GM12878 (cell line): Measurements from ENCODE around the gene TM7SF2. TPM values are rescaled to one million over a fixed set of nuclear protein-coding genes. Genes with fewer than 3 reads are reported as not detected.

ENCODE experiments used
- ATAC-seq: fragments of 200-7000 bp; cut with Tn5 transposase; 3 replicates; pipeline ENCODE4 v1.9.1; 2020; ENCODE audit warnings: mild to moderate bottlenecking, moderate library complexity
- BruUV-seq: library from RNA; stranded (reverse); fragments of 400-500 nt; replicated peaks from 2 replicates; lab custom pipeline; 2021; lab: Mats Ljungman, UMichigan
- CTCF ChIA-PET: fragments of 300-600 bp; sonication (Branson Sonifier 250); formaldehyde crosslinking; extraction: SDS; loops from one replicate; lab custom pipeline; 2021; ENCODE audit warnings: inconsistent platforms; lab: Yijun Ruan, JAX
- POLR2A ChIA-PET: fragments of 350-600 bp; formaldehyde crosslinking; extraction: SDS; loops from one replicate; lab custom pipeline; 2021; ENCODE audit warnings: inconsistent platforms; lab: Charles Lee
- RAD21 ChIA-PET: fragments of 300-600 bp; sonication (Branson Sonifier 250); formaldehyde crosslinking; loops from one replicate; lab custom pipeline; 2023; ENCODE audit warnings: antibody characterized with exemption; ENCODE audit not compliant: unreplicated experiment; lab: Charles Lee
- SMC1A ChIA-PET: fragments of 300-600 bp; sonication (Branson Sonifier 250); formaldehyde crosslinking; loops from one replicate; lab custom pipeline; 2023; ENCODE audit not compliant: unreplicated experiment, uncharacterized antibody; lab: Charles Lee
- DNase-seq: peaks from one replicate; pipeline ENCODE4 v3.0.0-alpha.2; 2011; ENCODE audit warnings: low read depth, low spot score
- FAIRE-seq: peaks from 3 replicates; lab custom pipeline; 2011; peaks lifted over from hg19 to GRCh38; lab: Jason Lieb, UNC
- H2AFZ ChIP-seq: 2 replicates; pipeline ENCODE4 v1.6.0; 2011; ENCODE audit warnings: low read depth, low read length, control low read depth; ENCODE audit not compliant: control insufficient read depth
- H3K27ac ChIP-seq: 2 replicates; pipeline ENCODE4 v1.5.1; 2011; ENCODE audit warnings: control low read depth; ENCODE audit not compliant: control insufficient read depth, insufficient read depth
- H3K27me3 ChIP-seq, 2 experiments: replicated peaks in 1 of 2; 2 replicates each; pipeline versions ENCODE4 v1.6.0 to v1.6.1; 2011; ENCODE audit warnings: low read length in 1 of 2; ENCODE audit not compliant: control insufficient read depth in 2 of 2, insufficient read depth in 2 of 2
- H3K36me3 ChIP-seq, 2 experiments: 2 replicates each; pipeline ENCODE4 v1.5.1; 2011; ENCODE audit warnings: low read length in 1 of 2; ENCODE audit not compliant: control insufficient read depth in 2 of 2, insufficient read depth in 2 of 2
- H3K4me1 ChIP-seq: 2 replicates; pipeline ENCODE4 v1.6.1; 2011; ENCODE audit warnings: mild to moderate bottlenecking, low read length, moderate library complexity, mixed read lengths; ENCODE audit not compliant: control insufficient read depth, insufficient read depth
- H3K4me2 ChIP-seq: 2 replicates; pipeline ENCODE4 v1.6.0; 2011; ENCODE audit warnings: control low read depth; ENCODE audit not compliant: control insufficient read depth, insufficient read depth
- H3K4me3 ChIP-seq: fragments of 200-600 bp; sonication (generic); 2 replicates; pipeline ENCODE4 v1.5.1; 2016
- H3K79me2 ChIP-seq: 2 replicates; pipeline ENCODE4 v1.6.0; 2011; ENCODE audit warnings: low read length; ENCODE audit not compliant: control insufficient read depth, insufficient read depth
- H3K9ac ChIP-seq: 2 replicates; pipeline ENCODE4 v1.8.0; 2011; ENCODE audit warnings: low read length, control low read depth, mixed read lengths; ENCODE audit not compliant: control insufficient read depth, insufficient read depth
- H3K9me3 ChIP-seq: replicated peaks from 3 replicates; pipeline ENCODE4 v1.5.1; 2011; ENCODE audit warnings: mild to moderate bottlenecking, low read length; ENCODE audit not compliant: control insufficient read depth, insufficient read depth
- H4K20me1 ChIP-seq: 2 replicates; pipeline ENCODE4 v1.6.0; 2011; ENCODE audit not compliant: control insufficient read depth, insufficient read depth
- KLF5 ChIP-seq: fragments of 450-650 bp; IDR thresholded peaks from 2 replicates; pipeline ENCODE4 v1.6.1; 2014; ENCODE audit warnings: mild to moderate bottlenecking; ENCODE audit not compliant: partially characterized antibody
- MXI1 ChIP-seq: fragments of 150-350 bp; IDR thresholded peaks from 2 replicates; pipeline ENCODE4 v1.6.1; 2011; ENCODE audit warnings: low read depth, mild to moderate bottlenecking, inconsistent platforms, low read length, improper control_type of control experiment
- NFXL1 ChIP-seq: fragments of 450-650 bp; IDR thresholded peaks from 2 replicates; pipeline ENCODE4 v1.6.1; 2017; ENCODE audit warnings: antibody characterized with exemption, mild to moderate bottlenecking, borderline replicate concordance
- SMAD1 ChIP-seq: fragments of 450-650 bp; IDR thresholded peaks from 2 replicates; pipeline ENCODE4 v1.6.1; 2018; ENCODE audit warnings: mild to moderate bottlenecking, low read depth; ENCODE audit not compliant: partially characterized antibody
- SPI1 ChIP-seq: IDR thresholded peaks from 2 replicates; pipeline ENCODE4 v1.6.1; 2011; ENCODE audit warnings: low read depth, mild to moderate bottlenecking, low read length, moderate library complexity, borderline replicate concordance; ENCODE audit not compliant: insufficient read depth
- SUPT20H ChIP-seq: IDR thresholded peaks from 2 replicates; pipeline ENCODE4 v1.6.1; 2011; ENCODE audit warnings: low read depth, mild to moderate bottlenecking, low read length, moderate library complexity, borderline replicate concordance; ENCODE audit not compliant: control insufficient read depth
- TAF1 ChIP-seq: IDR thresholded peaks from 2 replicates; pipeline ENCODE4 v1.6.1; 2011; ENCODE audit warnings: mild to moderate bottlenecking, low read depth, low read length, borderline replicate concordance
- WGBS: methylation state at CpG from one replicate; pipeline ENCODE4 v1.1.6; 2016; ENCODE audit warnings: low lambda C conversion rate; ENCODE audit not compliant: insufficient replicate concordance, insufficient coverage; ENCODE audit errors: missing lambda C conversion rate; 5-methylcytosine and 5-hydroxymethylcytosine counted together
- in situ Hi-C: fragments of 300-500 bp; cut with MboI; formaldehyde crosslinking; loops from 9 replicates; pipeline ENCODE4 v1.14.3; 2018; ENCODE audit warnings: mixed read lengths
- intact Hi-C: fragments of 100-400 bp; cut with micrococcal nuclease; formaldehyde crosslinking; loops from one replicate; pipeline ENCODE4 v1.14.2; 2022; ENCODE audit not compliant: unreplicated experiment
- polyA plus RNA-seq, 11 experiments: library from polyadenylated mRNA; depleted of rRNA in 4 of 11; unstranded in 6 of 11; stranded (reverse) in 5 of 11; fragments of >200 nt; fragmentation: Nextera tagmentation in 4 of 11; fragmentation: Illumina TruSeq in 1 of 11; extraction: Ambion mirVana in 4 of 11; extraction: Trizol in 1 of 11; gene quantifications; 1 replicate in 1 of 11; 2 replicates in 10 of 11; pipeline versions ENCODE4 v1.2.1 to v1.2.3, GENCODE V29; 2011 to 2016; ENCODE audit warnings: inconsistent platforms in 2 of 11, missing spikeins in 2 of 11, low read depth in 1 of 11
- total RNA-seq, 4 experiments: library from RNA; depleted of rRNA in 3 of 4; stranded (reverse); fragments of >200 nt in 3 of 4; fragmentation: Illumina TruSeq in 1 of 4; extraction: Trizol in 1 of 4; gene quantifications; 2 replicates each; pipeline versions ENCODE4 v1.2.1 to v1.2.3, GENCODE V29; 2013 to 2021
- TF ChIP-seq, protein P1 (sequence below): fragments of 450-650 bp; IDR thresholded peaks from 2 replicates; pipeline ENCODE4 v1.6.1; 2016; ENCODE audit warnings: mild to moderate bottlenecking

TM7SF2 gene
- total and polyA plus RNA-seq, 10 of the 15 experiments (the other 5 are each of a cell fraction or from before 2014, with no cell fraction given): 0.52 to 57.7 (median 20.7) TPM

GRCh38 chr11:65151331-65151899, 39.7 kb downstream of the TM7SF2 start (continued):
- no peak for TF ChIP-seq SMAD1
- no peak for TF ChIP-seq MXI1
- TF ChIP-seq KLF5: no peak
- TF ChIP-seq SUPT20H: no peak
- TF ChIP-seq NFXL1: no peak

DNA sequence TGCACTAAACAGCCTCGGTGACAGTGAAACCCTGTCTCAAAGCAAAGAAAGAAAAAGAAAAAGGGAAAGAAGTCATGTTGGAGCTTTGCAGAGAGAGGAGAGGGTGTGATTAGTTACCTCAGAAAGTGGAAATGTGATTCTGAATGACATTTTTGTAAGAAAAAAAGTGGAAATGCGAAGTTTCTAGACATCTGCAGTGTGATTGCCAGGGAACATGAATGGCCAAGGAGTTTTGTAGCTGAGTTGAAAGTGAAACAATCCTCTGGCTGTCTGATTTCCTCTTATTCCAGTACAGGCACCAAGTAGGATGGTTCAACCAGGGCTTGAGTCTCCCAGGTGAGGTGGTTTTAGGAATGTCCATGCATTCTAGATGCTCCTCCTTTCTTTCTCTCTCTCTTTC, 40.5 kb downstream of the TM7SF2 start:
- H3K4me1 ChIP-seq: peaks cover 29% of the 10 kb centered on the region
- ChIA-PET SMC1A (no interaction called here), RAD21 (interaction anchor here (0.7 kb wide), 1 partner anchor 181 kb away, joined by 3 read pairs; no protein-coding TSS in a partner anchor), POLR2A (interaction anchor here (1.2 kb wide), 1 partner anchor 17 kb away, joined by 3 read pairs; no protein-coding TSS in a partner anchor), CTCF (interaction anchor here (0.7 to 0.9 kb wide), 3 partner anchors 40 to 45 kb away, joined by 3 read pairs; partner anchors contain the start of gene TM7SF2)
- intact Hi-C loops: no loop called here
- peak overlapping the region; percentile 35 for H3K27ac ChIP-seq
- peak overlapping the region; percentile 62 for H2AFZ ChIP-seq
- H3K4me3 ChIP-seq: no peak overlapping the region
- ATAC-seq (peak; percentile 40), DNase-seq (no peak), FAIRE-seq (no peak)
- BruUV-seq: no TSS peak
- H3K4me2 ChIP-seq: peak overlapping the region; percentile 40; the same call in 1 of the 2 replicates
- H4K20me1 ChIP-seq: no peaks in the 10 kb centered on the region
- WGBS: 27% methylated on average over 2 of the region's 2 CpGs
- no peaks in the 10 kb centered on the region for H3K36me3 ChIP-seq
- H3K27me3 ChIP-seq: no peaks in the 10 kb centered on the region; a peak in 1 of 4 replicates
- no peak overlapping the region for H3K9ac ChIP-seq
- in situ Hi-C loops: no loop called here
- TF ChIP-seq, protein P1, sequence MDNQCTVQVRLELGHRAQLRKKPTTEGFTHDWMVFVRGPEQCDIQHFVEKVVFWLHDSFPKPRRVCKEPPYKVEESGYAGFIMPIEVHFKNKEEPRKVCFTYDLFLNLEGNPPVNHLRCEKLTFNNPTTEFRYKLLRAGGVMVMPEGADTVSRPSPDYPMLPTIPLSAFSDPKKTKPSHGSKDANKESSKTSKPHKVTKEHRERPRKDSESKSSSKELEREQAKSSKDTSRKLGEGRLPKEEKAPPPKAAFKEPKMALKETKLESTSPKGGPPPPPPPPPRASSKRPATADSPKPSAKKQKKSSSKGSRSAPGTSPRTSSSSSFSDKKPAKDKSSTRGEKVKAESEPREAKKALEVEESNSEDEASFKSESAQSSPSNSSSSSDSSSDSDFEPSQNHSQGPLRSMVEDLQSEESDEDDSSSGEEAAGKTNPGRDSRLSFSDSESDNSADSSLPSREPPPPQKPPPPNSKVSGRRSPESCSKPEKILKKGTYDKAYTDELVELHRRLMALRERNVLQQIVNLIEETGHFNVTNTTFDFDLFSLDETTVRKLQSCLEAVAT: no peak
- TF ChIP-seq SPI1: peak; percentile 28; the same call in 1 of the 2 replicates
- TF ChIP-seq TAF1: peak; percentile 19; the same call in 1 of the 2 replicates
- no peaks in the 10 kb centered on the region for H3K9me3 ChIP-seq
- no peaks in the 10 kb centered on the region for H3K79me2 ChIP-seq
